GM23338 (cell line): ENCODE results near the gene CLIC5. TPM values are rescaled to one million over a fixed set of nuclear protein-coding genes. Genes with fewer than 3 reads are reported as not detected.

Experiments used
- ATAC-seq: fragments of 200-7000 bp; cut with Tn5 transposase; 3 replicates; pipeline ENCODE4 v1.9.1; 2020
- DNase-seq: peaks from one replicate; pipeline ENCODE4 v3.0.0-alpha.2; 2015; ENCODE audit warnings: low spot score
- H2AFZ ChIP-seq: fragments of 200-600 bp; sonication (generic); 2 replicates; pipeline ENCODE4 v1.8.0; 2016; ENCODE audit warnings: antibody characterized with exemption, mild to moderate bottlenecking, moderate library complexity
- H3F3A ChIP-seq: fragments of 200-600 bp; sonication (generic); replicated peaks from 2 replicates; pipeline ENCODE4 v1.8.0; 2017; ENCODE audit warnings: antibody characterized with exemption, mixed run types, low read depth
- H3K27ac ChIP-seq: fragments of 200-600 bp; sonication (generic); 2 replicates; pipeline ENCODE4 v1.6.1; 2016; ENCODE audit warnings: low read depth
- H3K27me3 ChIP-seq: fragments of 200-600 bp; sonication (generic); 2 replicates; pipeline ENCODE4 v1.8.0; 2016; ENCODE audit warnings: mild to moderate bottlenecking, mixed run types, moderate library complexity; ENCODE audit not compliant: insufficient read depth
- H3K36me3 ChIP-seq: fragments of 200-600 bp; sonication (generic); 2 replicates; pipeline ENCODE4 v1.8.0; 2016; ENCODE audit warnings: mild to moderate bottlenecking; ENCODE audit not compliant: insufficient read depth
- H3K4me1 ChIP-seq: fragments of 200-600 bp; sonication (generic); 2 replicates; pipeline ENCODE4 v1.8.0; 2016; ENCODE audit warnings: mild to moderate bottlenecking, moderate library complexity; ENCODE audit not compliant: insufficient read depth
- H3K4me2 ChIP-seq: fragments of 200-600 bp; sonication (generic); 2 replicates; pipeline ENCODE4 v1.7.1; 2017; ENCODE audit warnings: mixed run types
- H3K4me3 ChIP-seq: fragments of 200-600 bp; sonication (generic); 2 replicates; pipeline ENCODE4 v1.6.1; 2016; ENCODE audit warnings: mixed run types
- H3K79me2 ChIP-seq: fragments of 200-600 bp; sonication (generic); replicated peaks from 2 replicates; pipeline ENCODE4 v1.8.0; 2017; ENCODE audit warnings: mild to moderate bottlenecking; ENCODE audit not compliant: insufficient read depth
- H3K9me2 ChIP-seq: fragments of 200-600 bp; sonication (generic); 2 replicates; pipeline ENCODE4 v1.8.0; 2017; ENCODE audit not compliant: insufficient read depth
- H4K20me1 ChIP-seq: fragments of 200-600 bp; sonication (generic); replicated peaks from 2 replicates; pipeline ENCODE4 v1.8.0; 2017; ENCODE audit warnings: mild to moderate bottlenecking; ENCODE audit not compliant: insufficient read depth
- H3K27ac Mint-ChIP-seq: 2 replicates; pipeline ENCODE4 v1.8.0; 2020; ENCODE audit warnings: inconsistent platforms, mild to moderate bottlenecking, moderate library complexity, mixed read lengths
- H3K27me3 Mint-ChIP-seq: 3 replicates; pipeline ENCODE4 v1.8.0; 2022; ENCODE audit warnings: low read depth, mild to moderate bottlenecking, moderate library complexity, mixed read lengths, inconsistent platforms; ENCODE audit not compliant: insufficient read depth, poor library complexity
- H3K36me3 Mint-ChIP-seq: 3 replicates; pipeline ENCODE4 v1.8.0; 2021; ENCODE audit warnings: low read depth, mild to moderate bottlenecking, inconsistent platforms, moderate library complexity, mixed read lengths
- H3K4me1 Mint-ChIP-seq: 3 replicates; pipeline ENCODE4 v1.8.0; 2020; ENCODE audit warnings: mild to moderate bottlenecking, inconsistent platforms, mixed read lengths
- H3K4me3 Mint-ChIP-seq: 3 replicates; pipeline ENCODE4 v1.8.0; 2021; ENCODE audit warnings: moderate library complexity, mild to moderate bottlenecking, inconsistent platforms, mixed read lengths
- H3K9me3 Mint-ChIP-seq: 3 replicates; pipeline ENCODE4 v1.8.0; 2020; ENCODE audit warnings: moderate library complexity, mild to moderate bottlenecking, inconsistent platforms, mixed read lengths
- CREB1 ChIP-seq: fragments of 250-450 bp; sonication (Bioruptor Pico); IDR thresholded peaks from 2 replicates; pipeline ENCODE4 v1.5.0; 2020; ENCODE audit warnings: low read depth, mild to moderate bottlenecking, moderate library complexity
- CTCF ChIP-seq, 2 experiments: fragments of 200-600 bp in 1 of 2; sonication (generic) in 1 of 2; conservative IDR thresholded peaks; 2 replicates each; pipeline versions ENCODE4 v1.5.1 to v1.6.1; 2016 to 2017; ENCODE audit warnings: antibody characterized with exemption in 2 of 2, low read depth in 2 of 2, mild to moderate bottlenecking in 2 of 2, moderate library complexity in 1 of 2
- EZH2 ChIP-seq: fragments of 200-600 bp; sonication (generic); IDR thresholded peaks from one replicate; pipeline ENCODE4 v1.8.0; 2017; ENCODE audit warnings: antibody characterized with exemption, mild to moderate bottlenecking, low read depth; ENCODE audit not compliant: unreplicated experiment
- EZH2phosphoT487 ChIP-seq: fragments of 200-600 bp; sonication (generic); IDR thresholded peaks from one replicate; pipeline ENCODE4 v1.8.1; 2018; ENCODE audit warnings: antibody characterized with exemption; ENCODE audit not compliant: unreplicated experiment
- JUNB ChIP-seq: IDR thresholded peaks from one replicate; pipeline ENCODE4 v1.6.1; 2016; ENCODE audit warnings: antibody characterized with exemption; ENCODE audit not compliant: unreplicated experiment
- NANOG ChIP-seq: IDR thresholded peaks from 2 replicates; pipeline ENCODE4 v1.6.1; 2016; ENCODE audit warnings: antibody characterized with exemption, borderline replicate concordance
- POLR2AphosphoS5 ChIP-seq: IDR thresholded peaks from 2 replicates; pipeline ENCODE4 v1.6.1; 2016; ENCODE audit warnings: antibody characterized with exemption, low read depth
- STAT1 ChIP-seq: IDR thresholded peaks from one replicate; pipeline ENCODE4 v1.6.1; 2016; ENCODE audit warnings: antibody characterized with exemption; ENCODE audit not compliant: unreplicated experiment
- ZNF114 ChIP-seq: fragments of 250-450 bp; sonication (Bioruptor Pico); IDR thresholded peaks from 2 replicates; pipeline ENCODE4 v1.5.0; 2020; ENCODE audit warnings: mild to moderate bottlenecking, moderate library complexity
- ZNF331 ChIP-seq: fragments of 250-450 bp; sonication (Bioruptor Pico); IDR thresholded peaks from 2 replicates; pipeline ENCODE4 v1.5.0; 2020; ENCODE audit warnings: low read depth, mild to moderate bottlenecking, moderate library complexity
- polyA plus RNA-seq: library from polyadenylated mRNA; unstranded; fragments of >200 nt; fragmentation: Nextera tagmentation; extraction: Ambion mirVana; gene quantifications from 2 replicates; pipeline ENCODE4 v1.2.1, GENCODE V29; 2016
- total RNA-seq: library from RNA; depleted of rRNA; stranded (reverse); fragments of >200 nt; shearing (Covaris generic); gene quantifications from 2 replicates; pipeline ENCODE4 v1.2.3, GENCODE V29; 2014
- TF ChIP-seq, protein P1 (sequence below): IDR thresholded peaks from one replicate; pipeline ENCODE4 v1.6.1; 2018; ENCODE audit warnings: antibody characterized with exemption; ENCODE audit not compliant: unreplicated experiment
- TF ChIP-seq, protein P2 (sequence below): IDR thresholded peaks from 2 replicates; pipeline ENCODE4 v1.6.1; 2016; ENCODE audit warnings: antibody characterized with exemption
- TF ChIP-seq, protein P3 (sequence below): fragments of 250-450 bp; sonication (Bioruptor Pico); IDR thresholded peaks from 2 replicates; pipeline ENCODE4 v1.5.0; 2020; ENCODE audit warnings: mild to moderate bottlenecking, moderate library complexity

Gene CLIC5
- total and polyA plus RNA-seq, 2 experiments from 2014 or later: 0.08 TPM; not detected in 1

DNA sequence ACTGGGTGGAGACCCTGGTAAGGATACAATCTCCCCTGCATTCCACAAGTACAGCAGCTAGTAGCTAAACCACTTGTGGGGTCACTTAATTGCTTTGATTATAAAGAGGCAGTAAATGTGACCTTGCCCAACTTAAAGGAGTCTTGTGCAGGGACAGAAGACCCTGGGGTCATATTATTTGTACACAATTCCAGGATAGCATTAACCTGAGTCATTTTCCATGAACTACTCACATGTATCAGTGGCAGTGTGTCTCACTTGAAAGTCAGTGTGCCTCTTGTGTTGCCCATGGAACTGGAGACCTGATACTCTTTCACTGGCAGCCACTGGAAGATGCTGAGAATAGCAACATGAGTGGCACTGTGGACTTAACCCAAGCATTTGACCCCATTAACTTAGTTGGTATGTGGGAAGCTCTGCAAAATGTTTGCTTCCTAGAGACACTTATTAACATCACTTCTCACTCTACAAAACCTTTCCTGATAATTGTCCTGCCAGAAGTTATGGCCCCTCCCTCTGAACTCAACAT, 28.9 kb downstream of the CLIC5 start:
- no peak overlapping the region for H3K4me3 ChIP-seq
- H3K4me1 ChIP-seq: no peaks in the 10 kb centered on the region
- H3K27ac ChIP-seq: no peak overlapping the region
- TF ChIP-seq EZH2 (no peak), POLR2AphosphoS5 (no peak), STAT1 (no peak), CREB1 (CRISPR knock-in tag) (no peak), EZH2phosphoT487 (no peak), NANOG (no peak), JUNB (no peak), CTCF (conservative IDR thresholded peaks at IDR 0.05; ENCODE audit: low read depth in 2 of 2) (no peak), ZNF114 (CRISPR knock-in tag) (no peak), ZNF331 (CRISPR knock-in tag) (no peak)
- TF ChIP-seq, protein P1, sequence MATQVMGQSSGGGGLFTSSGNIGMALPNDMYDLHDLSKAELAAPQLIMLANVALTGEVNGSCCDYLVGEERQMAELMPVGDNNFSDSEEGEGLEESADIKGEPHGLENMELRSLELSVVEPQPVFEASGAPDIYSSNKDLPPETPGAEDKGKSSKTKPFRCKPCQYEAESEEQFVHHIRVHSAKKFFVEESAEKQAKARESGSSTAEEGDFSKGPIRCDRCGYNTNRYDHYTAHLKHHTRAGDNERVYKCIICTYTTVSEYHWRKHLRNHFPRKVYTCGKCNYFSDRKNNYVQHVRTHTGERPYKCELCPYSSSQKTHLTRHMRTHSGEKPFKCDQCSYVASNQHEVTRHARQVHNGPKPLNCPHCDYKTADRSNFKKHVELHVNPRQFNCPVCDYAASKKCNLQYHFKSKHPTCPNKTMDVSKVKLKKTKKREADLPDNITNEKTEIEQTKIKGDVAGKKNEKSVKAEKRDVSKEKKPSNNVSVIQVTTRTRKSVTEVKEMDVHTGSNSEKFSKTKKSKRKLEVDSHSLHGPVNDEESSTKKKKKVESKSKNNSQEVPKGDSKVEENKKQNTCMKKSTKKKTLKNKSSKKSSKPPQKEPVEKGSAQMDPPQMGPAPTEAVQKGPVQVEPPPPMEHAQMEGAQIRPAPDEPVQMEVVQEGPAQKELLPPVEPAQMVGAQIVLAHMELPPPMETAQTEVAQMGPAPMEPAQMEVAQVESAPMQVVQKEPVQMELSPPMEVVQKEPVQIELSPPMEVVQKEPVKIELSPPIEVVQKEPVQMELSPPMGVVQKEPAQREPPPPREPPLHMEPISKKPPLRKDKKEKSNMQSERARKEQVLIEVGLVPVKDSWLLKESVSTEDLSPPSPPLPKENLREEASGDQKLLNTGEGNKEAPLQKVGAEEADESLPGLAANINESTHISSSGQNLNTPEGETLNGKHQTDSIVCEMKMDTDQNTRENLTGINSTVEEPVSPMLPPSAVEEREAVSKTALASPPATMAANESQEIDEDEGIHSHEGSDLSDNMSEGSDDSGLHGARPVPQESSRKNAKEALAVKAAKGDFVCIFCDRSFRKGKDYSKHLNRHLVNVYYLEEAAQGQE: no peak
- TF ChIP-seq, protein P2, sequence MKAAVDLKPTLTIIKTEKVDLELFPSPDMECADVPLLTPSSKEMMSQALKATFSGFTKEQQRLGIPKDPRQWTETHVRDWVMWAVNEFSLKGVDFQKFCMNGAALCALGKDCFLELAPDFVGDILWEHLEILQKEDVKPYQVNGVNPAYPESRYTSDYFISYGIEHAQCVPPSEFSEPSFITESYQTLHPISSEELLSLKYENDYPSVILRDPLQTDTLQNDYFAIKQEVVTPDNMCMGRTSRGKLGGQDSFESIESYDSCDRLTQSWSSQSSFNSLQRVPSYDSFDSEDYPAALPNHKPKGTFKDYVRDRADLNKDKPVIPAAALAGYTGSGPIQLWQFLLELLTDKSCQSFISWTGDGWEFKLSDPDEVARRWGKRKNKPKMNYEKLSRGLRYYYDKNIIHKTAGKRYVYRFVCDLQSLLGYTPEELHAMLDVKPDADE: no peak
- TF ChIP-seq, protein P3, sequence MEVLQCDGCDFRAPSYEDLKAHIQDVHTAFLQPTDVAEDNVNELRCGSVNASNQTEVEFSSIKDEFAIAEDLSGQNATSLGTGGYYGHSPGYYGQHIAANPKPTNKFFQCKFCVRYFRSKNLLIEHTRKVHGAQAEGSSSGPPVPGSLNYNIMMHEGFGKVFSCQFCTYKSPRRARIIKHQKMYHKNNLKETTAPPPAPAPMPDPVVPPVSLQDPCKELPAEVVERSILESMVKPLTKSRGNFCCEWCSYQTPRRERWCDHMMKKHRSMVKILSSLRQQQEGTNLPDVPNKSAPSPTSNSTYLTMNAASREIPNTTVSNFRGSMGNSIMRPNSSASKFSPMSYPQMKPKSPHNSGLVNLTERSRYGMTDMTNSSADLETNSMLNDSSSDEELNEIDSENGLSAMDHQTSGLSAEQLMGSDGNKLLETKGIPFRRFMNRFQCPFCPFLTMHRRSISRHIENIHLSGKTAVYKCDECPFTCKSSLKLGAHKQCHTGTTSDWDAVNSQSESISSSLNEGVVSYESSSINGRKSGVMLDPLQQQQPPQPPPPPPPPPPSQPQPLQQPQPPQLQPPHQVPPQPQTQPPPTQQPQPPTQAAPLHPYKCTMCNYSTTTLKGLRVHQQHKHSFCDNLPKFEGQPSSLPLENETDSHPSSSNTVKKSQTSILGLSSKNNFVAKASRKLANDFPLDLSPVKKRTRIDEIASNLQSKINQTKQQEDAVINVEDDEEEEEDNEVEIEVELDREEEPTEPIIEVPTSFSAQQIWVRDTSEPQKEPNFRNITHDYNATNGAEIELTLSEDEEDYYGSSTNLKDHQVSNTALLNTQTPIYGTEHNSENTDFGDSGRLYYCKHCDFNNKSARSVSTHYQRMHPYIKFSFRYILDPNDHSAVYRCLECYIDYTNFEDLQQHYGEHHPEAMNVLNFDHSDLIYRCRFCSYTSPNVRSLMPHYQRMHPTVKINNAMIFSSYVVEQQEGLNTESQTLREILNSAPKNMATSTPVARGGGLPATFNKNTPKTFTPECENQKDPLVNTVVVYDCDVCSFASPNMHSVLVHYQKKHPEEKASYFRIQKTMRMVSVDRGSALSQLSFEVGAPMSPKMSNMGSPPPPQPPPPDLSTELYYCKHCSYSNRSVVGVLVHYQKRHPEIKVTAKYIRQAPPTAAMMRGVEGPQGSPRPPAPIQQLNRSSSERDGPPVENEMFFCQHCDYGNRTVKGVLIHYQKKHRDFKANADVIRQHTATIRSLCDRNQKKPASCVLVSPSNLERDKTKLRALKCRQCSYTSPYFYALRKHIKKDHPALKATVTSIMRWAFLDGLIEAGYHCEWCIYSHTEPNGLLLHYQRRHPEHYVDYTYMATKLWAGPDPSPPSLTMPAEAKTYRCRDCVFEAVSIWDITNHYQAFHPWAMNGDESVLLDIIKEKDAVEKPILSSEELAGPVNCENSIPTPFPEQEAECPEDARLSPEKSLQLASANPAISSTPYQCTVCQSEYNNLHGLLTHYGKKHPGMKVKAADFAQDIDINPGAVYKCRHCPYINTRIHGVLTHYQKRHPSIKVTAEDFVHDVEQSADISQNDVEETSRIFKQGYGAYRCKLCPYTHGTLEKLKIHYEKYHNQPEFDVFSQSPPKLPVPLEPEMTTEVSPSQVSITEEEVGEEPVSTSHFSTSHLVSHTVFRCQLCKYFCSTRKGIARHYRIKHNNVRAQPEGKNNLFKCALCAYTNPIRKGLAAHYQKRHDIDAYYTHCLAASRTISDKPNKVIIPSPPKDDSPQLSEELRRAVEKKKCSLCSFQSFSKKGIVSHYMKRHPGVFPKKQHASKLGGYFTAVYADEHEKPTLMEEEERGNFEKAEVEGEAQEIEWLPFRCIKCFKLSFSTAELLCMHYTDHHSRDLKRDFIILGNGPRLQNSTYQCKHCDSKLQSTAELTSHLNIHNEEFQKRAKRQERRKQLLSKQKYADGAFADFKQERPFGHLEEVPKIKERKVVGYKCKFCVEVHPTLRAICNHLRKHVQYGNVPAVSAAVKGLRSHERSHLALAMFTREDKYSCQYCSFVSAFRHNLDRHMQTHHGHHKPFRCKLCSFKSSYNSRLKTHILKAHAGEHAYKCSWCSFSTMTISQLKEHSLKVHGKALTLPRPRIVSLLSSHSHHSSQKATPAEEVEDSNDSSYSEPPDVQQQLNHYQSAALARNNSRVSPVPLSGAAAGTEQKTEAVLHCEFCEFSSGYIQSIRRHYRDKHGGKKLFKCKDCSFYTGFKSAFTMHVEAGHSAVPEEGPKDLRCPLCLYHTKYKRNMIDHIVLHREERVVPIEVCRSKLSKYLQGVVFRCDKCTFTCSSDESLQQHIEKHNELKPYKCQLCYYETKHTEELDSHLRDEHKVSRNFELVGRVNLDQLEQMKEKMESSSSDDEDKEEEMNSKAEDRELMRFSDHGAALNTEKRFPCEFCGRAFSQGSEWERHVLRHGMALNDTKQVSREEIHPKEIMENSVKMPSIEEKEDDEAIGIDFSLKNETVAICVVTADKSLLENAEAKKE: no peak
- H4K20me1 ChIP-seq: no peaks in the 10 kb centered on the region
- no peak for DNase-seq
- no peak overlapping the region for H2AFZ ChIP-seq
- no peaks in the 10 kb centered on the region for H3K36me3 Mint-ChIP-seq
- no peak for ATAC-seq
- no peaks in the 10 kb centered on the region for H3K36me3 ChIP-seq
- H3F3A ChIP-seq: no peaks in the 10 kb centered on the region
- H3K4me1 Mint-ChIP-seq: no peaks in the 10 kb centered on the region
- peaks cover 3% of the 10 kb centered on the region for H3K27me3 Mint-ChIP-seq
- H3K27ac Mint-ChIP-seq: no peak overlapping the region
- H3K4me2 ChIP-seq: no peak overlapping the region
- no peak overlapping the region for H3K4me3 Mint-ChIP-seq
- H3K9me2 ChIP-seq: peaks cover 20% of the 10 kb centered on the region; the same call in 1 of the 2 replicates
- no peaks in the 10 kb centered on the region for H3K79me2 ChIP-seq
- H3K27me3 ChIP-seq: no peaks in the 10 kb centered on the region
- H3K9me3 Mint-ChIP-seq: no peaks in the 10 kb centered on the region
